Fibroblast of lung (primary cell): ENCODE measurements around the gene RAB11FIP3. TPM values are rescaled to one million over a fixed set of nuclear protein-coding genes. Genes with fewer than 3 reads are reported as not detected.
"Not testable (repeated sequence)": the region's sequence is repeated elsewhere in the genome, so short reads cannot be mapped to it uniquely, and the experiment has no call there.

Experiments used
- DNase-seq, 2 donors: peaks; one replicate each; pipeline versions ENCODE4 v3.0.0 to v3.0.0-alpha.2; 2010; ENCODE audit warnings: low read depth in 2 of 2
- H2AFZ ChIP-seq: 2 replicates; pipeline ENCODE4 v1.5.1; 2012; ENCODE audit warnings: low read length, control low read depth, inconsistent platforms
- H3K27ac ChIP-seq: 2 replicates; pipeline ENCODE4 v1.5.1; 2011; ENCODE audit warnings: low read length, control low read depth; ENCODE audit not compliant: insufficient read depth
- H3K27me3 ChIP-seq: 2 replicates; pipeline ENCODE4 v1.5.1; 2011; ENCODE audit warnings: mild to moderate bottlenecking, low read length; ENCODE audit not compliant: control insufficient read depth, insufficient read depth
- H3K36me3 ChIP-seq: 2 replicates; pipeline ENCODE4 v1.5.1; 2011; ENCODE audit warnings: low read length; ENCODE audit not compliant: control insufficient read depth, insufficient read depth
- H3K4me1 ChIP-seq: 2 replicates; pipeline ENCODE4 v1.5.1; 2011; ENCODE audit warnings: low read length; ENCODE audit not compliant: control insufficient read depth, insufficient read depth; ENCODE audit errors: extremely low read depth
- H3K4me2 ChIP-seq: 2 replicates; pipeline ENCODE4 v1.5.1; 2011; ENCODE audit warnings: low read length, control low read depth; ENCODE audit not compliant: insufficient read depth; ENCODE audit errors: extremely low read depth
- H3K4me3 ChIP-seq, 4 experiments: fragments of 200-600 bp in 1 of 4; sonication (generic) in 1 of 4; replicated peaks in 1 of 4; 2 replicates each; pipeline ENCODE4 v1.5.1; 2011 to 2016; ENCODE audit warnings: low read length in 4 of 4, low read depth in 3 of 4, mild to moderate bottlenecking in 3 of 4, control low read depth in 2 of 4, inconsistent platforms in 1 of 4, mixed read lengths in 1 of 4; ENCODE audit not compliant: insufficient read depth in 1 of 4; ENCODE audit errors: control extremely low read depth in 1 of 4
- H3K79me2 ChIP-seq: 2 replicates; pipeline ENCODE4 v1.5.1; 2012; ENCODE audit warnings: mild to moderate bottlenecking, low read length, inconsistent platforms; ENCODE audit not compliant: control insufficient read depth, insufficient read depth
- H3K9ac ChIP-seq: 2 replicates; pipeline ENCODE4 v1.5.1; 2011; ENCODE audit warnings: mild to moderate bottlenecking, low read length, control low read depth; ENCODE audit not compliant: insufficient read depth
- H3K9me3 ChIP-seq: 2 replicates; pipeline ENCODE4 v1.5.1; 2012; ENCODE audit warnings: low read depth, low read length; ENCODE audit not compliant: control insufficient read depth, insufficient read depth
- H4K20me1 ChIP-seq: 2 replicates; pipeline ENCODE4 v1.5.1; 2011; ENCODE audit warnings: low read length; ENCODE audit not compliant: control insufficient read depth, insufficient read depth; ENCODE audit errors: extremely low read depth
- EZH2 ChIP-seq: IDR thresholded peaks from 2 replicates; pipeline ENCODE4 v1.5.1; 2012; ENCODE audit warnings: low read length, control low read depth, mild to moderate bottlenecking; ENCODE audit errors: missing control alignments
- polyA plus RNA-seq, 2 donors: library from polyadenylated mRNA; depleted of rRNA in 1 of 2; stranded (reverse) in 1 of 2; unstranded in 1 of 2; fragments of >200 nt; gene quantifications; 2 replicates each; pipeline ENCODE4 v1.2.1, GENCODE V29; 2011 to 2012; ENCODE audit warnings: missing spikeins in 1 of 2
- total RNA-seq: library from RNA; depleted of rRNA; stranded (reverse); fragments of >200 nt; gene quantifications from 2 replicates; pipeline ENCODE4 v1.2.1, GENCODE V29; 2014
- TF ChIP-seq, protein P1 (sequence below), 2 donors: IDR thresholded peaks in 1 of 2; conservative IDR thresholded peaks in 1 of 2; 1 replicate in 1 of 2; 2 replicates in 1 of 2; pipeline ENCODE4 v1.5.1; 2011 to 2012; ENCODE audit warnings: low read length in 2 of 2, control low read depth in 1 of 2, inconsistent platforms in 1 of 2, low read depth in 1 of 2, mild to moderate bottlenecking in 1 of 2

Gene RAB11FIP3
- total and polyA plus RNA-seq, 2 donors (not counting 1 experiment from before 2014, with no cell fraction given): 7.3 to 22.1 TPM

DNA sequence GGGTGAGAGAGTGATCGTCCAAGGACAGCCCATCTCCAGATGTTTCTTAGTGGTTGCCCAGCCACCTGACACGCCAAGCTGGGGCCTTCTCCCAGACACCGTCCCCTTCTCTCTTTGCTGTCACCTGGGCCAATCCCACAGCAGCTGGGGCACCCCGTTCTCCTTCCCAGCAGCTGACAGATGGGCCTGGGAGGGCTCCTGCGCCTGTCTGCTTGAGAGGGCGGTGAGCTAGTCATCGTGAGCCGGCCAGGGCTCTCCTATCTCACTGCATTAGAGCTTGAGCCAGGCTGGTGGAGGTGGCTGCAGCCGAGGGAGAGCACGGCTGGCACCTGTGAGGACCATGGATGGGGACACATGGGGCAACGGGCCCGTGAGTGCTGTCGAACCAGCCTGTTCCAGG lies 41.2 kb downstream of the RAB11FIP3 start:
- DNase-seq: no peak
- Histone ChIP-seq H3K9ac (no peak overlapping the region), H3K4me3 (no peak overlapping the region), H3K27ac (no peak overlapping the region), H4K20me1 (no peaks in the 10 kb centered on the region), H2AFZ (no peak overlapping the region), H3K4me1 (no peaks in the 10 kb centered on the region), H3K27me3 (no peaks in the 10 kb centered on the region), H3K9me3 (no peaks in the 10 kb centered on the region), H3K79me2 (no peaks in the 10 kb centered on the region), H3K4me2 (no peak overlapping the region), H3K36me3 (no peaks in the 10 kb centered on the region)
- TF ChIP-seq, protein P1, sequence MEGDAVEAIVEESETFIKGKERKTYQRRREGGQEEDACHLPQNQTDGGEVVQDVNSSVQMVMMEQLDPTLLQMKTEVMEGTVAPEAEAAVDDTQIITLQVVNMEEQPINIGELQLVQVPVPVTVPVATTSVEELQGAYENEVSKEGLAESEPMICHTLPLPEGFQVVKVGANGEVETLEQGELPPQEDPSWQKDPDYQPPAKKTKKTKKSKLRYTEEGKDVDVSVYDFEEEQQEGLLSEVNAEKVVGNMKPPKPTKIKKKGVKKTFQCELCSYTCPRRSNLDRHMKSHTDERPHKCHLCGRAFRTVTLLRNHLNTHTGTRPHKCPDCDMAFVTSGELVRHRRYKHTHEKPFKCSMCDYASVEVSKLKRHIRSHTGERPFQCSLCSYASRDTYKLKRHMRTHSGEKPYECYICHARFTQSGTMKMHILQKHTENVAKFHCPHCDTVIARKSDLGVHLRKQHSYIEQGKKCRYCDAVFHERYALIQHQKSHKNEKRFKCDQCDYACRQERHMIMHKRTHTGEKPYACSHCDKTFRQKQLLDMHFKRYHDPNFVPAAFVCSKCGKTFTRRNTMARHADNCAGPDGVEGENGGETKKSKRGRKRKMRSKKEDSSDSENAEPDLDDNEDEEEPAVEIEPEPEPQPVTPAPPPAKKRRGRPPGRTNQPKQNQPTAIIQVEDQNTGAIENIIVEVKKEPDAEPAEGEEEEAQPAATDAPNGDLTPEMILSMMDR (conservative IDR thresholded peaks at IDR 0.05 in 1 of 2, IDR thresholded peaks at IDR 0.05 in 1 of 2; ENCODE audit: low read depth in 1 of 2, low read length in 2 of 2): no peak
- TF ChIP-seq EZH2: no peak

DNA sequence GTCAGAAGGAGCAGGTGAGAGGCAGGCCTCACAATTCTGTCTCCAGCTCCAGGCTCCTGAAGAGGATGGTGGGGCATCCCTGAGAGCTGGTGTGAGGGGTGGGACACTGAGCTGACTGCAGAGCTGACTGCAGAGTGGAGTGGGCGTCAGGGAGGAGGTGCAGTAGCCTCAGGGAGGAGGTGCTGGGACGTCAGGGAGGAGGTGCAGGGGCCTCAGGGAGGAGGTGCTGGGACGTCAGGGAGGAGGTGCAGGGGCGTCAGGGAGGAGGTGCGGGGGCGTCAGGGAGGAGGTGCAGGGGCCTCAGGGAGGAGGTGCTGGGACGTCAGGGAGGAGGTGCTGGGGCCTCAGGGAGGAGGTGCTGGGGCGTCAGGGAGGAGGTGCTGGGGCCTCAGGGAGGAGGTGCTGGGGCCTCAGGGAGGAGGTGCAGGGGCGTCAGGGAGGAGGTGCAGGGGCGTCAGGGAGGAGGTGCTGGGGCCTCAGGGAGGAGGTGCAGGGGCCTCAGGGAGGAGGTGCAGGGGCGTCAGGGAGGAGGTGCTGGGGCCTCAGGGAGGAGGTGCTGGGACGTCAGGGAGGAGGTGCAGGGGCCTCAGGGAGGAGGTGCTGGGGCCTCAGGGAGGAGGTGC lies 41.9 kb downstream of the RAB11FIP3 start:
- H2AFZ ChIP-seq, H3K79me2 ChIP-seq, H3K4me2 ChIP-seq, H3K9ac ChIP-seq, H3K9me3 ChIP-seq, H3K27ac ChIP-seq, DNase-seq, H3K27me3 ChIP-seq, H3K4me1 ChIP-seq, H3K36me3 ChIP-seq, H3K4me3 ChIP-seq, H4K20me1 ChIP-seq: not testable (repeated sequence)

DNA sequence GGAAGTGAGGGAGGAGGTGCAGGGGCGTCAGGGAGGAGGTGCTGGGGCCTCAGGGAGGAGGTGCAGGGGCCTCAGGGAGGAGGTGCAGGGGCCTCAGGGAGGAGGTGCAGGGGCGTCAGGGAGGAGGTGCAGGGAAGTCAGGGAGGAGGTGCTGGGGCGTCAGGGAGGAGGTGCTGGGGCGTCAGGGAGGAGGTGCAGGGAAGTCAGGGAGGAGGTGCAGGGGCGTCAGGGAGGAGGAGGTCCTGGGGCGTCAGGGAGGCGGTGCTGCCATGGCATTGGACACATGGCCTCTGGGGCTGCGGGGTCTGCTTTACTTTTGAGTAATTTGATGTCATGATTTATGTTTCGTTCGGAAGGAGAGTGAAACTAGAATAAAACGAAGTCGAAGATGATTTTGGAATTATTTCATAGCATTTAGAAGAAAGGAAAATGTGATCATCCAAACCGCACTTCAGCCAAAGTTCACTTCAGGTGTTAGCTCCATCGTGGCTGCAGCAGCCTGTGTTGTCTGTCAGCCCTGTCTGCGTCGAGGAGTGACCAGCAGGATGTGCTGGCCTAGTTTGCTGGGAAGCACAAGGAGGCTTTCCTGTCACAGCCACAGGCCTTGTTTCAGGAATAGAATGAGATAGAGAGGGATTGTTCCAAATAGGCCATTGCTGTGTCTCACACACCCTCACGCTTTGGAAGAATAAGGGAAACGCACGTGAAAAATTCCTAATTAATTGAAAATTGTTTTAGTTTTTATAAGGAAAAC lies 42.8 kb downstream of the RAB11FIP3 start:
- TF ChIP-seq, protein P1 (conservative IDR thresholded peaks at IDR 0.05 in 1 of 2, IDR thresholded peaks at IDR 0.05 in 1 of 2; ENCODE audit: low read depth in 1 of 2, low read length in 2 of 2): no peak
- no peak for TF ChIP-seq EZH2
- no peak for DNase-seq
- no peak overlapping the region for H3K4me2 ChIP-seq
- no peaks in the 10 kb centered on the region for H3K79me2 ChIP-seq
- H2AFZ ChIP-seq: no peak overlapping the region
- no peaks in the 10 kb centered on the region for H3K27me3 ChIP-seq
- H4K20me1 ChIP-seq: no peaks in the 10 kb centered on the region
- no peaks in the 10 kb centered on the region for H3K36me3 ChIP-seq
- no peaks in the 10 kb centered on the region for H3K4me1 ChIP-seq
- H3K9ac ChIP-seq: no peak overlapping the region
- no peak overlapping the region for H3K4me3 ChIP-seq
- H3K27ac ChIP-seq: no peak overlapping the region
- no peaks in the 10 kb centered on the region for H3K9me3 ChIP-seq

DNA sequence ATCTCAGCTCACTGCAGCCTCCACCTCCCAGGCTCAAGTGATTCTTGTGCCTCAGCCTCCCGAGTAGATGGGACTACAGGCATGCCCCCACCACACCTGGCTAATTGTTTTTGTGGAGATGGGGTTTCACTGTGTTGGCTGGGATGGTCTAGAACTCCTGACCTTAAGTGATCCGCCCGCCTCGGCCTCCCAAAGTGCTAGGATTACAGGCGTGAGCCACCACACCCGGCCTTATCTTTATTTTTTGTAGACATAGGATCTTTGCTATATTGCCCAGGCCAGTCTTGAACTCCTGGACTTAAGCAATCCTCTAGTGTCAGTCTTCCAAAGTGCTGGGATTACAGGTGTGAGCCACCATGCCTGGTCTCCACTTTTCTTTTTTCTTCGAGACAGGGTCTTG lies 44.0 kb downstream of the RAB11FIP3 start:
- H3K27ac ChIP-seq, H2AFZ ChIP-seq, H3K27me3 ChIP-seq, DNase-seq, H4K20me1 ChIP-seq, H3K4me2 ChIP-seq, H3K9ac ChIP-seq, H3K36me3 ChIP-seq, H3K4me1 ChIP-seq, H3K79me2 ChIP-seq, H3K4me3 ChIP-seq, H3K9me3 ChIP-seq: not testable (repeated sequence)
